HG03064 (cell line): ENCODE measurements around the gene LDLRAD3.
"Not testable (repeated sequence)": the region's sequence is repeated elsewhere in the genome, so short reads cannot be mapped to it uniquely, and the experiment has no call there.

Source experiments
- ATAC-seq: cut with Tn5 transposase; IDR thresholded peaks from one replicate; pipeline ENCODE4 v1.9.1; 2021; ENCODE audit warnings: low read depth; ENCODE audit not compliant: unreplicated experiment

Gene LDLRAD3

DNA sequence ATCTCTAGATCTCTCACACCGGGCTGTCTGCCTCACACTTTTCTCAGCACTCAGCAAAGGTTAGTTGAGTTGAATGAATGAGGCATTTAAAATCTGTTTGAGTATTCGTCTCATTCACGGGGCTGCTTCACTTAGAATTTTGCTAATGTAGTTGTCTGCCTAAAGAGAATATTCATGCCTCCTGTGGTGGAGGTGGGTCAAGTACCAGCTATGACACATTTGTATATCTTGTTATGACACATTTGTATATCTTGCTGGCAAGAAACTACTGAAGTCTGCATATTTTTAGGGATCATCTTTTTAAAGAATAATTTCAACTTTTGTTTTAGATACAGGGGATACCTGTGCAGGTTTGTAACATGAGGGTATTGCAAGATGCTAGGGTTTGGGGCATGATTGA, 43.1 kb downstream of the LDLRAD3 start:
- no peak for ATAC-seq

DNA sequence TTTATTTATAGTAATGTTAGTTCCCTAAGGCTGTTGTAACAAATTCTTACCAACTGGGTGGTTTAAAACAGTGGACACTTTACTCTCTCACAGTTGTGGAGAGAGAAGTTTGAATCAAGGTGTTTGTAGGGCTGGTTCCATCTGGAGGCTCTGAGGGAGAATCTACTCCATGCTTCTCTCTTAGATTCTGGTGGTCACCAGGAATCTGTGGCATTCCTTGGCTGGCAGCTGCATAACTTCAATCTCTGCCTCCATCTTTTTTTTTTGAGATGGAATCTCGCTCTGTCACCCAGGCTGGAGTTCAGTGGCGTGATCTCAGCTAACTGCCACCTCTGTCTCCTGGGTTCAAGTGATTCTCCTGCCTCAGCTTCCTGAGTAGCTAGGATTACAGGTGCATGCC, 46.3 kb downstream of the LDLRAD3 start:
- ATAC-seq = no peak

- no peak for ATAC-seq
These were observed 47.0 kb downstream of the LDLRAD3 start for GRCh38 chr11:35990816-35991215.

GRCh38 chr11:35992548-35992947, 48.7 kb downstream of the LDLRAD3 start:
- ATAC-seq = no peak

- no peak for ATAC-seq
These were observed 50.6 kb downstream of the LDLRAD3 start for GRCh38 chr11:35994421-35994820.

DNA sequence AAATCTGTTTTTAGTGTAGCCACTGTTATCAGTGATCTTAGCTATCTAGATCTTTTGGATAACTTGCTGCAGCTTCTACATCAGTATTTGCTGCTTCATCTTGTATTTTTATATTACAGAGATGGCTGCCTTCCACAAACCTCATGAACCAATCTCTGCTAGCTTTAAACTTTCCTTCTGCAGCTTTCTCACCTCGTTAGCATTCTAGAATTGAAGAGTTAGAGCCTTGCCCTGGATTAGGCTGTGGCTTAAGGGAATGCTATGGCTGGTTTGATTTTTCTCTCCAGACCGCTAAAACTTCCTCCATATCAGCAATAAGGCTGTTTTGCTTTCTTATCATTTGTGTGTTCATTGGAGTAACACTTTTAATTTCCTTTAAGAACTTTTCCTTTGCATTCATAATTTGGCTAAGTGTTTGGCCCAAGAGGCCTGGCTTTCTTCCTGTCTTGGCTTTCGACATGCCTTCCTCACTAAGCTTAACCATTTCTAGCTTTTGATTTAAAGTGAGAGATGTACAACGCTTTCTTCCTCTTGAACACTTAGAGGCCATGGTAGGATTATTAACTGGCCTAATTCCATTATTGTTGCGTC, 51.9 kb downstream of the LDLRAD3 start:
- no peak for ATAC-seq

DNA sequence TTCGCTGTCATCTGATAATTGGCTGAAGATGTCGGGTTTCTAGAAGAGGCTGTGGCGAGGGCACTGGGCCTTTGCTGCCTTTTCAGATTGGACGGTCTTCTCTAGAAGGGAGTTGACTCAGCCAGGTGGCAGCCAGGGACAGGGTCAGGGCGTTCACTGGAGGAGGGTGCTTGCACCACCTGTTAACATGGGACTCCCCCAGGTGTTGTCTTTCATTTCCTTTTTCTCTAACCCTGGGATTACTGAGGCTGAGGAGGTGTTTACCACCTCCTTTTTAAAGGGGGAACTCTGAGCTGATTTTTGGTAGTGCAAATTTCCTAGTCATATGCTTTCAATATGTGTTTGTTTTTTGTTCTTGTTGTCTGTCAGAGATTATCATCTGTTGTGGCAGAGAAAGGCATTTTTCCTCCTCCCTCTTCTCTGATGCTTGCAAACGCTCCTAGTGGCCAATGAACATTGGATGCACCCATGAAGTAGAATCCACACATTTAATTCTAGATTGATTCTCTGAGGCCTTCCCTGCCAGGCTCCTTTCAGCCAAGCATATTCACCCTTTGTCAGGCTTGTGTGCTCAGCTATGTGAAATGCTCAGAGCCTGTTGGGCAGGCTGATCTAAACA, 54.1 kb downstream of the LDLRAD3 start:
- ATAC-seq = no peak

- no peak for ATAC-seq
These were observed 54.8 kb downstream of the LDLRAD3 start for GRCh38 chr11:35998634-35999033.

- ATAC-seq = no peak
These were observed 56.8 kb downstream of the LDLRAD3 start for GRCh38 chr11:36000616-36001190.

- ATAC-seq = no peak
These were observed 58.3 kb downstream of the LDLRAD3 start for GRCh38 chr11:36002196-36002595.

GRCh38 chr11:36002796-36003195, 58.9 kb downstream of the LDLRAD3 start:
- no peak for ATAC-seq

GRCh38 chr11:36006556-36006955, 62.7 kb downstream of the LDLRAD3 start:
- no peak for ATAC-seq

DNA sequence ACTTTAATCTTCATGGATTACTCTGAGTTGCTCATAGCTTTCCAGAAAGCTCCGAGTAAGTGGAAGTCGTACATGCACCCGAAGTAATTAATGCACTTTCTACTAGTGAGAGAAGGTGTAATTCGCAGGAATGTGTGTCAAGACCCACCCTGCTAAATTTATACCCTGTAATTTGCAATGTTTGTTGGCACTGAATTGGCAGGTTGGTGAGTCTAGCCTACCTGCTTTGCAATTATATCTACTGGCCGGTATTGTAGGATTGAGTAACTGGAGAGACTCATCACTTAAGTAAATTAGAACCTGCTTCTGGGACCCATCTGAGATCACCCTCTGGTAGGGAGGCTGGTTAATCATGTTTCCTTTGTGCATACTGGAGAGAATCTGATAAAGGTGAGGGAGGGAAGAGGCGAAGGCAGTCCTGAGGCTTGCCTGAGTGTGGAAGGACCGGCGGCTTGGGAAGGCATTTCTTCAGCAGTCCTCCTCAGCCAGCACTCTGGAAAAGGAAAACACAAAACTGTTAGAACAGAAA, 63.3 kb downstream of the LDLRAD3 start:
- ATAC-seq = no peak

- no peak for ATAC-seq
These were observed 64.7 kb downstream of the LDLRAD3 start for GRCh38 chr11:36008584-36008983.

DNA sequence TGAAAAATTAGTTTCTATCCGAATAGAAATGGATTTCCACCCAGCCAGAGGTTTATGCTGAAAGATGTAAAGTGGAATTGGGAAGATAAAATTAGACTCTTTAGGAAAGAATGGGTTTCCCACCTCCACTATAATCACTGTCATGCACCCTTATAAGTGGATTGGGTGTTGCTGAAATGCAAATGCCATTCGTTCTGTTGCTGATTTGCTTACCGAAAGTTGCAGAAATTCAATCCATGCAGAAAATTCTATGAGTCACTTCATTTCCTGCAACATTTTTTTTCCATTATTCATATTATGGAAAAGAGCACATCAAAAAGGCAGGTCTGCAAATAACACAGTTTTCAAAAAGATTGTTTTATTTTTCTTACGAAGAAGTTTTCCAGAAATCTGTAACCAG, 65.6 kb downstream of the LDLRAD3 start:
- no peak for ATAC-seq

DNA sequence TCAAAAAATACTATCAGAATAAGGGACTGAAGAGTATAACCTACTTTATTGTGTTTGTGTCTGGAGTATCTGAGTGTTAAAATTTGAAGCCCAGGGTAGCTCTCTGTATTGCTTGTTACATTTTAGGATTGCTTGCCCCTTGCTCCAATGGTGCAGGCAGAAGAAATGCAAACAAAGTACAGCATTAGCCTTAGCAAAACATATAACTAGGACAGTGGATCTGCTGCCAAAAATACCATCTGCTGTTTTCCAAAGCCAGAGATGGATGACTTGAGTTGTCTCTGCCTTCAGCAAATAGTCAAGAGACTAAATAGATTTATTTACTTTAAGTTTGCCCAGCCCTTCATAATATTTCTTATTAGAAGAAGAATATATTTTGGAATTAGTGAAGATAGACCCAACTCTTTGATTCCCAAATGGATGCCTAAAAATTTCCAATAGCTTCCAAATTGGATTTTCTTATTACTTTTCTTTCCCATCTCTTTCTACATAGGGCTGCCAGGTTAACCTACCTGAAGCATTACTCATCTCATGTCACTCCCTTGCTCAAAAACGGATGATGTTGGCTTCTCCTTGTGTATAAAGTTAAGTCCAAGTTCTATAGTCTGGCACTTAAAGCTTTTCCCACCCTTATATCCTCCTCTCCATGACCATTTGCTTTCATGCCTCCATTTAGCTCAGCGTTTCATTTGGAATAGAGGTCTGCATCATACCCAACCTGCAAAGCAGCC, 66.3 kb downstream of the LDLRAD3 start:
- no peak for ATAC-seq

DNA sequence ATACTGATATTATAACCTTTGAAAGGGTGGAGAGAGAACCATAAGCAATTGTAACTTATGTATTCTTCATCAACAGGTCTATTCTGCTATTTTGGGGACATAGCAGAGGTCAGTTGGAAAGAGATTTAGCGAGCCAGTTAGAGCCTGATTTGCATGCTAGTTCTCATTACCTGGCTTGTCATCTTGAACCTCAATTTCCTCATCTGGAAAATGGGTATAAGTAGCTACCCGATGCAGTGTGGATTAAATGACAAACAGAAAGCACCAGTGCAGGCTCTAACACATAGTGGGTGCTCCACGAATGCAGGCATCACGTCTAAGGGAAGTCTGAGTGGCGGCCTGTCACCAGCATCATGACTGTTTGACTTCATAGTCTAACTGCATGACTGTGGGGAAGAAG, 67.7 kb downstream of the LDLRAD3 start:
- ATAC-seq = no peak

GRCh38 chr11:36012455-36012854, 68.6 kb downstream of the LDLRAD3 start:
- ATAC-seq = no peak

GRCh38 chr11:36012979-36013378, 69.1 kb downstream of the LDLRAD3 start:
- no peak for ATAC-seq

DNA sequence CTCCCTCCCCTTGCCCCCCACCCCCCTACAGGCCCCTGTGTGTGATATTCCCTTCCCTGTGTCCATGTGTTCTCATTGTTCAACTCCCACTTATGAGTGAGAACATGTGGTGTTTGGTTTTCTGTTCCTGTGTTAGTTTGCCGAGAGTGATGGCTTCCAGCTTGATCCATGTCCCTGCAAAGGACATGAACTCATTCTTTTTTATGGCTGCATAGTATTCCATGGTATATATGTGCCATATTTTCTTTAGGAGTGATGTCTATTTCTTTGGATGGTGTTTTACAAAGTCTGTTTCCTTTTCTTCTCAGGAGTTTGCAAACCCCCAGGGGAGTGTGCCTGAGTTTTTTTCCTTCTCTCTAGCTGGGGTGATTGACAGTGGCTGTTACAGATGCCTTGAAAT, 69.6 kb downstream of the LDLRAD3 start:
- ATAC-seq = not testable (repeated sequence)
